Activated CD8-positive, alpha-beta memory T cell treated with anti-CD3 and anti-CD28 coated beads for 4 hours (primary cell): ENCODE measurements around the gene LRRC71.
A peak's percentile ranks its signal among the peaks of the same experiment; 100 is the strongest.
"Not testable (repeated sequence)": the region's sequence is repeated elsewhere in the genome, so short reads cannot be mapped to it uniquely, and the experiment has no call there.

Experiments used
- DNase-seq, 2 donors: peaks; one replicate each; pipeline ENCODE4 v3.0.0-alpha.2; 2020; ENCODE audit warnings: low read depth in 2 of 2

LRRC71 gene

DNA sequence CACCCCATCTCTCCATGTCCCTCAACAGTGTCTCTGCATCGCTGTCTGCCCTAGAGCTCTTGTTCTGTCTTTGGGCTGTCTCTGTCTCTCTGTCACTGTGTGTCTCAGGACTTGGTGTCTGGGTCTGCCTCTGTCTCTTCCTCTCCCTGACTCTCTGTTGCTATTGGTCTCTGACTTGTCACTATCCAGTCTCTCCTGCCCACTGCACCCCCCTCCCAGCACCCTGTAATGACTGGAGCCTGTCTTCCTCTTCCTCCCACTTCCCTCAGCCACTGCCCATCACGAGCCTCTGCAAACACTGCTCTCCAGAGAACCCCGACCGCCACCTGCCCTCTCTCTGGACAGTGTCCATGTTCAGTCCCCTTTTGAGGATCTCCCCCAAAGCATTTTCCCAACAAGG is 14.8 kb upstream of the LRRC71 start:
- DNase-seq = no peak

DNA sequence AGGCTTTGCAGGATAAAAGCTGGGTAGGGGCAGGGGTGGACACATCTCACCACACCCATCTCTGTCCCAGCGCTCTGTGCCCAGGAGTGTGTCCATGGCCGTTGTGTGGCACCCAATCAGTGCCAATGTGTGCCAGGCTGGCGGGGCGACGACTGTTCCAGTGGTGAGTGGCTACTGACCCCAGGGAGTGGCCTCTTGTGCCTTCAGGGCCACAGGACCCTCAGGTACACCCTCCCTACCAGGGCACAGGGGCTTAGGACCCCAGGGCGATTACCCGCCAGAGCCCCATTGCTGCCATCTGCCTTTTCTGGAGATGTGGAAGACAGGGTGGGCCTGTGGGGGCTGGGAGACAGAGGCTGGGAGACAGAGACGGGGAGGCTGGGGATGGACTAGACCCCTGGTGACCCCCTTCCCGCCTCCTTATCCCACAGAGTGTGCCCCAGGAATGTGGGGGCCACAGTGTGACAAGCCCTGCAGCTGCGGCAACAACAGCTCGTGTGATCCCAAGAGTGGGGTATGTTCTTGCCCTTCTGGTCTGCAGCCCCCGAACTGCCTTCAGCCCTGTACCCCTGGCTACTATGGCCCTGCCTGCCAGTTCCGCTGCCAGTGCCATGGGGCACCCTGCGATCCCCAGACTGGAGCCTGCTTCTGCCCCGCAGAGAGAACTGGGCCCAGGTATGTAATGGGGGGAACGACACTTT is 14.1 kb upstream of the LRRC71 start:
- no peak for DNase-seq

- DNase-seq = no peak
Measured at GRCh38 chr1:156908541-156908940, 11.9 kb upstream of the LRRC71 start.

- no peak for DNase-seq
Measured at GRCh38 chr1:156908955-156909354, 11.5 kb upstream of the LRRC71 start.

DNA sequence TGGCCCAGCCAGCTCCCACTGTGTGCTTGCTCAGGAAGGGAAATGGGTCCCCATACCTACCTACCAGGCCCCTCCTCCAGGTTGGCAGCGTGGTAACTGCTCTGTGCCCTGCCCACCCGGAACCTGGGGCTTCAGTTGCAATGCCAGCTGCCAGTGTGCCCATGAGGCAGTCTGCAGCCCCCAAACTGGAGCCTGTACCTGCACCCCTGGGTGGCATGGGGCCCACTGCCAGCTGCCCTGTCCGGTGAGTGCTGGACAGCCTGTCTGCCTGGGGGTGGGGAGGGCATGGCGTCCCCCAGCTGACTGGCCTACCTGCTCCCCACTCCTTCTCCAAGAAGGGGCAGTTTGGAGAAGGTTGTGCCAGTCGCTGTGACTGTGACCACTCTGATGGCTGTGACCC is 10.8 kb upstream of the LRRC71 start:
- DNase-seq = no peak

GRCh38 chr1:156910309-156910782 is 10.1 kb upstream of the LRRC71 start:
- DNase-seq = peak in 1 of 2 donors; percentile 17

- no peak for DNase-seq
Measured at GRCh38 chr1:156911577-156912298, 8.7 kb upstream of the LRRC71 start.

DNA sequence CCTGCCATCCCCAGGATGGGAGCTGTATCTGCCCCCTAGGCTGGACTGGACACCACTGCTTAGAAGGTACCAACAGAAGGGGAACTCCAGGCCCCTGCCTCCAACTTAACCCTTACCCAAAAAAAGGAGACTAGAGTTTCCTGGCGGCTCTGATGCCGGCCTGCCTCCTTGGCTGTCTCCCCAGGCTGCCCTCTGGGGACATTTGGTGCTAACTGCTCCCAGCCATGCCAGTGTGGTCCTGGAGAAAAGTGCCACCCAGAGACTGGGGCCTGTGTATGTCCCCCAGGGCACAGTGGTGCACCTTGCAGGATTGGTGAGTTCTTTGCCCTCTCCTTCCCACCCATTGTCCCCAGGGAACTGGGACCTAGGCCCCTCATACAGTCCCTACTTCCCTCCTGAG is 8.1 kb upstream of the LRRC71 start:
- no peak for DNase-seq

DNA sequence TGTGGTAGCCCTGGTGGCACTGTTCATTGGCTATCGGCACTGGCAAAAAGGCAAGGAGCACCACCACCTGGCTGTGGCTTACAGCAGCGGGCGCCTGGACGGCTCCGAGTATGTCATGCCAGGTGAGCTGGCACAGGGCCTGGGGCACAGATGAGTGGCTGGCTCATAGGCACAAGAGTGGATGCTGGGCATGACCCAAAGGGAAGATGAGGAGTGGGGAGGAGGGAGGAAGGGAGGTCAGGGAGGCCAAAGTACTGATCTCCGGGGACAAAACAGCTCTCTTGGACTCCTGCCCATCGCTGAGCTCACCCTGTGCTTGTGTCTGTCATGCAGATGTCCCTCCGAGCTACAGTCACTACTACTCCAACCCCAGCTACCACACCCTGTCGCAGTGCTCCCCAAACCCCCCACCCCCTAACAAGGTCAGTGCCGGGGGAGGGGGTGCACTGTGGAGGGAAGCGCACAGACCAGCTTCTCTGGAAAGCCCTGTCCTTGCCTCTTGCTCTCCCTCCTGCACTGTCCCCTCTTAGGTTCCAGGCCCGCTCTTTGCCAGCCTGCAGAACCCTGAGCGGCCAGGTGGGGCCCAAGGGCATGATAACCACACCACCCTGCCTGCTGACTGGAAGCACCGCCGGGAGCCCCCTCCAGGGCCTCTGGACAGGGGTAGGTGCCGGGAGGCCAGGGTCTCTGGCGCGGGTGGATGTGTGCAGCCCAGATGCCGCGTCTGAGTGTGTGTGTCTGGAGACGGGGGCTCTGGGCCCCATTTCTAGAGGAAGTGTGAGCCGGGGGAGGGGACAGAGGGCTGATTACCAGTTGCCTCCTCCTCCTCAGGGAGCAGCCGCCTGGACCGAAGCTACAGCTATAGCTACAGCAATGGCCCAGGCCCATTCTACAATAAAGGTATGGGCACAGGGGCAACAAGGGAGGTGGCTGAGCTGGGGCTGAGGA is 7.3 kb upstream of the LRRC71 start:
- DNase-seq = no peak

DNA sequence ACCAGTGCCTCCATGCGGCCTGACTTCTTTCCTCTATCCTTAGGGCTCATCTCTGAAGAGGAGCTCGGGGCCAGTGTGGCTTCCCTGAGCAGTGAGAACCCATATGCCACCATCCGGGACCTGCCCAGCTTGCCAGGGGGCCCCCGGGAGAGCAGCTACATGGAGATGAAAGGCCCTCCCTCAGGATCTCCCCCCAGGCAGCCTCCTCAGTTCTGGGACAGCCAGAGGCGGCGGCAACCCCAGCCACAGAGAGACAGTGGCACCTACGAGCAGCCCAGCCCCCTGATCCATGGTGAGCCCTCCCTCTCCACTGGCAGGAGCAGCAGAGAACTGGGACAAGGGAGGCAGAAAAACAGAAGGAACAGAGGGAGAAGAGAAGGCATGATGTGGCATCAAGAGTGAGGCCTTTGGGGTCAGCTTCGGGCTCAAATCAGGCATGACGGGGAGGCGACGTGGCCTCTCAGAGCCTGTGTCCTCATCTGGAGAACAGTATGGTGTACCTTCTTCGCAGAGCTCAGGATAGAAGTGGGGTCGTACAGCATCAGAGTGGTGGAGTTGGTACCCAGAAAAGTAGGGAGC is 6.5 kb upstream of the LRRC71 start:
- DNase-seq = no peak

DNA sequence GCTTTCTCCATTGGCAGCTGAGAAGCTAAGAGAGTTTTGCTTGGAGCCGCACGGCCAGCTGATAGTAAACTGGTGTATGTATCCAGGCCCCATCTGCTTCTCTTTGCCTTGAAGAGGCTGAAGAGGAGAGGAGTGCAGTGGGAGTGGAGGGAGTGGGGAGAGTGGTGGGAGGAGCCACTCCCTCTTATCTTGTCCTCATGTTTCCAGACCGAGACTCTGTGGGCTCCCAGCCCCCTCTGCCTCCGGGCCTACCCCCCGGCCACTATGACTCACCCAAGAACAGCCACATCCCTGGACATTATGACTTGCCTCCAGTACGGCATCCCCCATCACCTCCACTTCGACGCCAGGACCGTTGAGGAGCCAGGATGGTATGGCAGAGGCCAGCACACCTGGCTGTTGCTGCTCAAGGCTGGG is 6.0 kb upstream of the LRRC71 start:
- DNase-seq = no peak

DNA sequence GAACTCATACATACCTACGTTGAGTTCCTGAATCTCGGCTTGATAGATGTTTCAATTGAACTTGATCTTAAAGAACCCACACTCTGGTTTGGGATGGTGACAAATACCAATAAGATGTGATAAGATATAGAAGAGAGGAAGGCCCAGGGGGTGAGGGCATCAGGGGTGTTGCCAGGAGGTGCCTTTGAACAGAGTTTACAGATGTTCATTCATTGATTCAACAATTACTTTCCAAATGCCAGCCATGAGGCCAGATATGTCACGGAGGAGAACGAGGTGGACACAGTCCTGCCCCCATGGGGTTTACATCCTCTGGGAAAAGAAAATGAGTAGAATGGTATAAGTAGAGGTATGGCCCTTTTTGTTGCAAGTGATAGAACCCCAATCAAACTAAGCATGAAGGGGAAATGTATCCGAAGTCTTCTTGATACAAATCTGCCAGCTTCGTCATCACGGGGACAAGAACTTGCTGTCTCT is 659 bp downstream of the LRRC71 start:
- no peak for DNase-seq

DNA sequence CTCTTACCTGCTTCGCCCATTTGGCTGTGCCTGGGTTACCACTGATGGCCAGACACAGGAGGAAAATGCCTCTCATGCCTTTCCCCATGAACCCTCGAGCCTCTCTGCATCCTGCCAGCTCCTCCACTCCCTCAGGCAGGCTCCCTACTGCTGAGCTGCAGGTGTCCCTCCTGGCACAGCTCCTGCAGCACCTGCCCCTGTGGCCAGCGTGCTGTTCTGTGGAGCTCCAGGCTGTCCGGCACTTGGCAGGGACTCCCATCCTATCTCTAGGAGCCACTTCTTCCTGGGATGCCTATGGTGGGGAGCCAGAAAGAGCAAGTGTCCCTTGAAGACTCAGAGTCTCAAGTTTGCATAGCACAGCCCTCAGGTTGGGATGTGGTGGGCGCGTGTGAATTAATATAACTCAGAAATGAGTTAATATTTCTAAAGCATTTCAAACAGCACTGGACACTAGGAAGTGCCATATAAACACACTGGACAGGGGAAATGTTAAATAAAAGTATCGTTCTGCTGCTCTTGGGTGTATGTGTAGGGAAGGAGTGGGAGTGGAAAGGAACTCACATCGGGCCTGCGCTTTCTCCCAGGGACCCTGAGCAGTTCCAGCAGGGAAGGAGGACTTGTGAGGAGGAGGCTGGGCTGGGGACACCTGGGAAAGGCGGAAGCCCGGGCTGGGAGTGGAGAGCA is 2.7 kb downstream of the LRRC71 start:
- DNase-seq = no peak

DNA sequence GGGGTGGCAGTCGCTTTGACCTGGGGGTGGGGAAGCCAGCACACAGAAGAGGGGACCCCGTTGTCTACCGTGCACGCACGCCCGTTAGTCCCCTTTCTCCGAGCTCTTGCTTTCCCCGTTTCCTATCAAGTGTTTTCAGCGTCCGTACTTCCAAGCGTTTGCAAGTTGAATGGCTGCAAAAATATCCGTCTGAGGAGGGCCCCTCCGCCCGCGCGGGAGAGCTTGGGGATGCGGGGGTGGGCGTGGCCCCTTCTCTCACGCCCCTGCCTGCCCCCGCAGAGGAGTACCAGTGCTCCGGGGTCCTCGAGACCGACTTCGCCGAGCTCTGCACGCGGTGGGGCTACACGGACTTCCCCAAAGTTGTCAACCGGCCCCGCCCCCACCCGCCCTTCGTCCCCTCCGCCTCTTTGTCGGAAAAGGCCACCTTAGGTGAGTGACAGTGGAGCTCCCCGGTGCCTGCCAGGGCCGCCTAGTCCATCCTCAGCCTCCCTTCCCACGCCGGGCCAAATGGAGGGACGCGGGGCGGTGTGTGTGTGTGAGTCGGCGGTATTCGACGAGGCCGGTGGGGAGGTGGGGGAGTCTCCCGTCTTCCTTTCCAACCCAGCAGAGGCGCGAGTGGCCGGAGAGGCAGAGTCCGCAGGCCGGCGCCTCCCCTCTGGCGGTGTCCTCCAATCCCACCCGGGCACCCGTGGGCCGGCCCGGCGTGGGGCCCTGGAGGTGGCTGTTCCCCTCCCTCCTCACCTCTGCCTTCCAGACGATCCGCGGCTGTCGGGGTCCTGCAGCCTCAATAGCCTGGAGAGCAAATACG is 3.4 kb downstream of the LRRC71 start:
- no peak for DNase-seq

- DNase-seq = no peak
Measured at GRCh38 chr1:156924478-156925153, 4.2 kb downstream of the LRRC71 start.

GRCh38 chr1:156925154-156926010 is 5.0 kb downstream of the LRRC71 start:
- no peak for DNase-seq

DNA sequence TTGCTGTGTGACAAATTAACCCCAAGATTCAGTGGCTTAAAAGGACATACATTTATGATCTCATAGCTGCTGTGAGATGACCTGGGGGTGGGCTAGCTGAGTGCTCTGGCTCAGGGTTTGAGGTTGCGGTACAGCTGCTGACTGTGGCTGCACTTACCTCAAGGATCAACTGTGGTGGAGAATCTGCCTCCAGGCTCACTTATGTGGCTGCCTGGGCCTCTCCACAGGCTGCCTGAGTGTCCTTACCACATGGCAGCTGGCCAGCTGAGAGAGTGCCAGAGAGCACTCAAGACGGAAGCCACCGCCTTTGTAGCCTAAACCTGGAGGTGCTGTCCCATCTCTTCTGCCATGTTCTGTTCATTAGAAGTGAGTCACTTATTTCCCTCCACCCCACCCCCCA is 5.7 kb downstream of the LRRC71 start:
- no peak for DNase-seq

- DNase-seq = not testable (repeated sequence)
Measured at GRCh38 chr1:156926695-156927094, 6.3 kb downstream of the LRRC71 start.
